SIG-M5 (cell line): ENCODE results near the gene ZNG1A.
"Not testable (repeated sequence)": the region's sequence is repeated elsewhere in the genome, so short reads cannot be mapped to it uniquely, and the experiment has no call there.

Experiments used
- DNase-seq: peaks from one replicate; lab custom pipeline; 2025; lab: John Stamatoyannopoulos, UW

ZNG1A gene

GRCh38 chr9:98775-99174 is 80.1 kb downstream of the ZNG1A start:
- DNase-seq, result not testable (repeated sequence)

GRCh38 chr9:94992-95391 is 83.9 kb downstream of the ZNG1A start:
- not testable (repeated sequence) for DNase-seq

GRCh38 chr9:94323-94722 is 84.5 kb downstream of the ZNG1A start:
- not testable (repeated sequence) for DNase-seq

GRCh38 chr9:93909-94308 is 84.9 kb downstream of the ZNG1A start:
- not testable (repeated sequence) for DNase-seq

GRCh38 chr9:90851-91250 is 88.0 kb downstream of the ZNG1A start:
- DNase-seq, result not testable (repeated sequence)

GRCh38 chr9:88396-89037 is 90.3 kb downstream of the ZNG1A start:
- not testable (repeated sequence) for DNase-seq

GRCh38 chr9:87860-88259 is 91.0 kb downstream of the ZNG1A start:
- DNase-seq, result not testable (repeated sequence)

GRCh38 chr9:87105-87504 is 91.8 kb downstream of the ZNG1A start:
- not testable (repeated sequence) for DNase-seq

- not testable (repeated sequence) for DNase-seq
Observed at GRCh38 chr9:86697-87096, 92.2 kb downstream of the ZNG1A start.

- not testable (repeated sequence) for DNase-seq
Observed at GRCh38 chr9:82932-83689, 95.7 kb downstream of the ZNG1A start.

- DNase-seq, result not testable (repeated sequence)
Observed at GRCh38 chr9:78333-78732, 100.5 kb downstream of the ZNG1A start.

GRCh38 chr9:76389-76788 is 102.5 kb downstream of the ZNG1A start:
- not testable (repeated sequence) for DNase-seq

- DNase-seq, result not testable (repeated sequence)
Observed at GRCh38 chr9:73900-74525, 104.8 kb downstream of the ZNG1A start.

GRCh38 chr9:73076-73899 is 105.6 kb downstream of the ZNG1A start:
- DNase-seq, result not testable (repeated sequence)
